Prostate gland (tissue), 2 donors: Measurements from ENCODE around the gene DOCK3. TPM values are rescaled to one million over a fixed set of nuclear protein-coding genes. Genes with fewer than 3 reads are reported as not detected.

ENCODE experiments used
- DNase-seq: peaks from one replicate; pipeline ENCODE4 v3.0.0-alpha.2; 2019; ENCODE audit warnings: low spot score
- H3K27ac ChIP-seq, 2 donors: fragments of 200-600 bp; sonication (generic); 2 replicates each; pipeline ENCODE4 v1.5.1; 2017 to 2019
- H3K27me3 ChIP-seq: fragments of 200-600 bp; sonication (generic); replicated peaks from 2 replicates; pipeline ENCODE4 v1.5.1; 2019; ENCODE audit not compliant: insufficient read depth
- H3K36me3 ChIP-seq, 2 donors: fragments of 200-600 bp; sonication (generic); 1 replicate in 1 of 2; 2 replicates in 1 of 2; pipeline versions ENCODE4 v1.5.1 to v1.8.1; 2017 to 2019
- H3K4me1 ChIP-seq: fragments of 200-600 bp; sonication (generic); replicated peaks from 2 replicates; pipeline ENCODE4 v1.5.1; 2019
- H3K4me3 ChIP-seq, 2 donors: fragments of 200-600 bp; sonication (generic); 2 replicates each; pipeline ENCODE4 v1.5.1; 2017 to 2019
- H3K9me3 ChIP-seq: fragments of 200-600 bp; sonication (generic); 2 replicates; pipeline ENCODE4 v1.5.1; 2017
- POLR2A ChIP-seq: fragments of 450-650 bp; IDR thresholded peaks from one replicate; pipeline ENCODE4 v1.6.1; 2016; ENCODE audit warnings: antibody characterized with exemption, mild to moderate bottlenecking
- POLR2AphosphoS5 ChIP-seq: sonication (generic); formaldehyde crosslinking; IDR thresholded peaks from one replicate; pipeline ENCODE4 v1.6.1; 2017; ENCODE audit warnings: antibody characterized with exemption
- WGBS: methylation state at CpG from one replicate; pipeline ENCODE4 v1.1.5; 2018; 5-methylcytosine and 5-hydroxymethylcytosine counted together
- intact Hi-C: fragments of 100-400 bp; cut with DNase I; formaldehyde crosslinking; loops from one replicate; pipeline ENCODE4 v1.14.2; 2022
- microRNA-seq: library from miRNA; unstranded; fragments of <30 nt; microRNA quantifications from one replicate; pipeline ENCODE4, GENCODE V29; 2016
- small RNA-seq, 2 donors: library from RNA; depleted of rRNA; stranded (forward); fragments of <200 nt; gene quantifications; one replicate each; pipeline ENCODE3, GENCODE V24; 2016
- total RNA-seq, 2 donors: library from RNA; depleted of rRNA; stranded (reverse); fragments of >200 nt; gene quantifications; one replicate each; pipeline ENCODE4 v1.1.0, GENCODE V29; 2016
- TF ChIP-seq, protein P1 (sequence below), 4 experiments: fragments of 200-600 bp in 2 of 4; fragments of 450-650 bp in 2 of 4; sonication (generic) in 2 of 4; IDR thresholded peaks; 1 replicate in 3 of 4; 2 replicates in 1 of 4; pipeline ENCODE4 v1.5.1; 2016 to 2019; ENCODE audit warnings: antibody characterized with exemption in 4 of 4, mild to moderate bottlenecking in 2 of 4, moderate library complexity in 2 of 4

Gene DOCK3
- total RNA-seq, 2 donors from 2014 or later, result 0.36 to 6.3 TPM

DNA sequence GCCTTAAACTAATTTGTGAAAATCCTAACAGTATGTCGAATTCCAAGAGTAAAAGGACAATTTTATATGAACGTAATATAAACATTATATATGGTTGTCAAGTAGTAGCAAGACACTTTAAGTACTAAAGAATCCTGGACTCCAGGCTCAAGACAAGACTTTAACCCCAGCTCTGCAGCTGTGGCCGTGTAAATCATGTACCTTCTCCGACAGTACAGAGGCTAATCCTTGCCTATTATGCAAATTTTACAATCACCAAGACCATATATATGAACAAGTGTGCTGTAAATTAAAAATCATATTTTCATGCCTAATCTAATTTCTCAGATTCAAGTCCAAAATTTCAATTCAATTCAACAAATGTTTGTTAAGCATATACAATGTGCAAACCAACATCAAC lies 752.2 kb downstream of the DOCK3 start:
- Histone ChIP-seq H3K27me3 (no peaks in the 10 kb centered on the region), H3K4me3 (no peak overlapping the region), H3K36me3 (no peaks in the 10 kb centered on the region), H3K27ac (no peak overlapping the region), H3K4me1 (no peaks in the 10 kb centered on the region), H3K9me3 (no peaks in the 10 kb centered on the region)
- 65% methylated on average over 4 of the region's 4 CpGs for WGBS
- no peak for TF ChIP-seq POLR2A
- TF ChIP-seq POLR2AphosphoS5, result no peak
- TF ChIP-seq, protein P1, sequence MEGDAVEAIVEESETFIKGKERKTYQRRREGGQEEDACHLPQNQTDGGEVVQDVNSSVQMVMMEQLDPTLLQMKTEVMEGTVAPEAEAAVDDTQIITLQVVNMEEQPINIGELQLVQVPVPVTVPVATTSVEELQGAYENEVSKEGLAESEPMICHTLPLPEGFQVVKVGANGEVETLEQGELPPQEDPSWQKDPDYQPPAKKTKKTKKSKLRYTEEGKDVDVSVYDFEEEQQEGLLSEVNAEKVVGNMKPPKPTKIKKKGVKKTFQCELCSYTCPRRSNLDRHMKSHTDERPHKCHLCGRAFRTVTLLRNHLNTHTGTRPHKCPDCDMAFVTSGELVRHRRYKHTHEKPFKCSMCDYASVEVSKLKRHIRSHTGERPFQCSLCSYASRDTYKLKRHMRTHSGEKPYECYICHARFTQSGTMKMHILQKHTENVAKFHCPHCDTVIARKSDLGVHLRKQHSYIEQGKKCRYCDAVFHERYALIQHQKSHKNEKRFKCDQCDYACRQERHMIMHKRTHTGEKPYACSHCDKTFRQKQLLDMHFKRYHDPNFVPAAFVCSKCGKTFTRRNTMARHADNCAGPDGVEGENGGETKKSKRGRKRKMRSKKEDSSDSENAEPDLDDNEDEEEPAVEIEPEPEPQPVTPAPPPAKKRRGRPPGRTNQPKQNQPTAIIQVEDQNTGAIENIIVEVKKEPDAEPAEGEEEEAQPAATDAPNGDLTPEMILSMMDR (IDR thresholded peaks at IDR 0.05), result no peak
- no peak for DNase-seq
- intact Hi-C loops, result no loop called here

DNA sequence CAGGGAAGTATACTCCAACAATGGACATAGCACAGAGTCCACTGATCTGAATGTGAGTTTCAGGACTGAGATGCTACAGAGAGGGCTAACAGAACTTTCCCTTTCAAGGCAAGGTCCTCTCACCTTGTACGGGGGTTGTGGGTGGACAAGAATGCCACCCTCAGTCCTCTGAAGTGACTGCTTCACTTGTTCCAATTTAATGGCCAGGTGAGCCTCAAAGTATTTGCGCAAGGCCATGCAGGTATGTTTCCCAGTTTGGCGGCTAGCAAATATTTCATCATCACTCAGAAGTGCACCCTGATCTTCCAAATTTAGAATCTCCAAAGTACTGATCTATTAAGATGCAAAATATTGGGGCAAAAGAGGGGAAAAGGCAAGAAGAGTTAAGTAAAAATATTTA lies 754.4 kb downstream of the DOCK3 start:
- no peaks in the 10 kb centered on the region for H3K4me1 ChIP-seq
- no peak overlapping the region for H3K27ac ChIP-seq
- H3K36me3 ChIP-seq, result no peaks in the 10 kb centered on the region
- no peak for DNase-seq
- no peaks in the 10 kb centered on the region for H3K27me3 ChIP-seq
- H3K4me3 ChIP-seq, result no peak overlapping the region
- H3K9me3 ChIP-seq, result no peaks in the 10 kb centered on the region
- intact Hi-C loops, result no loop called here
- WGBS, result 88% methylated on average over 3 of the region's 3 CpGs
- no peak for TF ChIP-seq POLR2A
- no peak for TF ChIP-seq POLR2AphosphoS5
- TF ChIP-seq, protein P1 (IDR thresholded peaks at IDR 0.05), result no peak

Small RNA genes lying within 50 kb of the gene (microRNA-seq; reads per million reads assigned to microRNA genes)
- 3.1 reads per million, percentile 36 among the genes with 10 or more reads in this experiment for gene MIR4787

Small RNA genes lying within 50 kb of the gene (small RNA-seq; reads per million reads assigned to genes)
- gene MIR4787, result 0 to 0.40 reads per million in 2 donors
- gene PPIAP69, result 0 reads per million in 2 donors

Other genes starting within 250 kb of the DOCK3 start
- 1 to 10 TPM; 5.6 to 9.1 TPM for gene CACNA2D2, start 171.3 kb upstream of the DOCK3 start, total RNA-seq
- 10 to 100 TPM in 1 of 2 donors, 1 to 10 TPM in 1; 7.5 to 11.0 TPM for gene C3orf18, start 107.2 kb upstream of the DOCK3 start, total RNA-seq
- gene HEMK1, start 105.4 kb upstream of the DOCK3 start, total RNA-seq, result 10 to 100 TPM in 1 of 2 donors, 1 to 10 TPM in 1; 8.5 to 17.1 TPM
- 1 to 10 TPM; 5.1 to 7.6 TPM for gene CISH, start 63.2 kb upstream of the DOCK3 start, total RNA-seq
- gene MAPKAPK3, start 57.8 kb upstream of the DOCK3 start, total RNA-seq, result 10 to 100 TPM; 33.2 to 52.3 TPM